Ureter (tissue), 1 donor: ENCODE measurements around the gene CBX2. TPM values are rescaled to one million over a fixed set of nuclear protein-coding genes. Genes with fewer than 3 reads are reported as not detected.

Experiments used
- DNase-seq: peaks from one replicate; pipeline ENCODE4 v3.0.0-alpha.2; 2020; ENCODE audit warnings: low spot score
- total RNA-seq: library from RNA; stranded (reverse); gene quantifications from one replicate; pipeline ENCODE4 v1.2.4, GENCODE V29; 2023
- donor health status: DM: yes; HTN: yes; CAD: no.

Gene CBX2
- total RNA-seq, 1 donor from 2014 or later, result 3.8 TPM

- no peak for DNase-seq
These were observed 9.1 kb downstream of the CBX2 start for GRCh38 chr17:79786930-79787643.

GRCh38 chr17:79788455-79788854, 10.5 kb downstream of the CBX2 start:
- DNase-seq, result no peak

- DNase-seq, result no peak
These were observed 11.3 kb downstream of the CBX2 start for GRCh38 chr17:79788989-79789942.

GRCh38 chr17:79789943-79790804, 12.2 kb downstream of the CBX2 start:
- DNase-seq, result no peak

- no peak for DNase-seq
These were observed 13.1 kb downstream of the CBX2 start for GRCh38 chr17:79790805-79791734.

- no peak for DNase-seq
These were observed 13.8 kb downstream of the CBX2 start for GRCh38 chr17:79791735-79792161.

GRCh38 chr17:79792341-79792871, 14.5 kb downstream of the CBX2 start:
- DNase-seq, result no peak

- DNase-seq, result no peak
These were observed 15.3 kb downstream of the CBX2 start for GRCh38 chr17:79792984-79793923.

GRCh38 chr17:79793924-79794304, 16.0 kb downstream of the CBX2 start:
- DNase-seq, result no peak

- DNase-seq, result no peak
These were observed 16.9 kb downstream of the CBX2 start for GRCh38 chr17:79794659-79795511.

- no peak for DNase-seq
These were observed 18.0 kb downstream of the CBX2 start for GRCh38 chr17:79795795-79796443.

GRCh38 chr17:79796444-79796762, 18.5 kb downstream of the CBX2 start:
- DNase-seq, result no peak

- DNase-seq, result peak; percentile 100
These were observed 19.0 kb downstream of the CBX2 start, which contains the start of gene CBX8 for GRCh38 chr17:79796763-79797491. CBX8 (minus strand) TSS chr17:79797077; CDS start chr17:79796998, 79 bp downstream.

GRCh38 chr17:79797492-79798298, 19.7 kb downstream of the CBX2 start:
- DNase-seq, result no peak

- DNase-seq, result no peak
These were observed 20.6 kb downstream of the CBX2 start for GRCh38 chr17:79798299-79799173.
